Measurements from ENCODE around the gene SPTBN2. TPM values are rescaled to one million over a fixed set of nuclear protein-coding genes. Genes with fewer than 3 reads are reported as not detected.

SPTBN2 gene
- total RNA-seq, 2 experiments from 2014 or later = not detected

GRCh38 chr11:66689661-66690590, 39.1 kb downstream of the SPTBN2 start:
- H3K4me1 ChIP-seq (ENCODE audit: insufficient read depth, low read length) = no peaks in the 10 kb centered on the region
- no peak overlapping the region for H3K27ac ChIP-seq (ENCODE audit: low read depth in 1 of 2, low read length in 2 of 2)
- H3K9me3 Mint-ChIP-seq = no peaks in the 10 kb centered on the region
- intact Hi-C loops (cut with DNase I, micrococcal nuclease) = loop anchor here in 1 of 2 experiments (5.0 kb wide), 1 partner anchor 382 kb away; no protein-coding TSS in a partner anchor
- H3K4me3 ChIP-seq (ENCODE audit: low read length) = no peak overlapping the region
- H3K36me3 Mint-ChIP-seq (ENCODE audit: low read depth) = no peaks in the 10 kb centered on the region
- no peaks in the 10 kb centered on the region for H3K9me3 ChIP-seq (ENCODE audit: control insufficient read depth in 1 of 2, insufficient read depth in 1 of 2, low read length in 2 of 2)
- ChIA-PET POLR2A (interaction anchor here (0.6 kb wide), 1 partner anchor 98 kb away, joined by 3 read pairs; no protein-coding TSS in a partner anchor), CTCF (no interaction called here)
- ATAC-seq (ENCODE audit: poor library complexity) (no peak), DNase-seq (no peak)
- H3K4me1 Mint-ChIP-seq (ENCODE audit: low read depth) = no peaks in the 10 kb centered on the region
- no peak overlapping the region for H3K4me3 Mint-ChIP-seq
- H3K27ac Mint-ChIP-seq = no peak overlapping the region
- no peaks in the 10 kb centered on the region for H3K27me3 Mint-ChIP-seq
- no peak for TF ChIP-seq CTCF (IDR thresholded peaks at IDR 0.05)
- no peaks in the 10 kb centered on the region for H3K27me3 ChIP-seq (ENCODE audit: control insufficient read depth in 1 of 2, insufficient read depth in 2 of 2, low read length in 2 of 2)
- no peaks in the 10 kb centered on the region for H3K36me3 ChIP-seq (ENCODE audit: insufficient read depth, low read length)

GRCh38 chr11:66688561-66689534, 40.2 kb downstream of the SPTBN2 start:
- H3K9me3 Mint-ChIP-seq = no peaks in the 10 kb centered on the region
- intact Hi-C loops (cut with DNase I, micrococcal nuclease) = no loop called here
- DNase-seq (no peak), ATAC-seq (ENCODE audit: poor library complexity) (no peak)
- Histone ChIP-seq H3K4me3 (ENCODE audit: low read length) (no peak overlapping the region), H3K36me3 (ENCODE audit: insufficient read depth, low read length) (no peaks in the 10 kb centered on the region), H3K9me3 (ENCODE audit: control insufficient read depth in 1 of 2, insufficient read depth in 1 of 2, low read length in 2 of 2) (no peaks in the 10 kb centered on the region), H3K27me3 (ENCODE audit: control insufficient read depth in 1 of 2, insufficient read depth in 2 of 2, low read length in 2 of 2) (no peaks in the 10 kb centered on the region), H3K27ac (ENCODE audit: low read depth in 1 of 2, low read length in 2 of 2) (no peak overlapping the region), H3K4me1 (ENCODE audit: insufficient read depth, low read length) (no peaks in the 10 kb centered on the region)
- POLR2A ChIA-PET = interaction anchor here (0.6 kb wide), 1 partner anchor 97 kb away, joined by 3 read pairs; no protein-coding TSS in a partner anchor
- H3K27me3 Mint-ChIP-seq = no peaks in the 10 kb centered on the region
- no peak overlapping the region for H3K27ac Mint-ChIP-seq
- CTCF ChIA-PET = no interaction called here
- H3K4me1 Mint-ChIP-seq (ENCODE audit: low read depth) = no peaks in the 10 kb centered on the region
- no peaks in the 10 kb centered on the region for H3K36me3 Mint-ChIP-seq (ENCODE audit: low read depth)
- no peak for TF ChIP-seq CTCF (IDR thresholded peaks at IDR 0.05)
- no peak overlapping the region for H3K4me3 Mint-ChIP-seq

- DNase-seq (no peak), ATAC-seq (ENCODE audit: poor library complexity) (no peak)
- H3K4me3 Mint-ChIP-seq = no peak overlapping the region
- TF ChIP-seq CTCF (IDR thresholded peaks at IDR 0.05) = no peak
- no peaks in the 10 kb centered on the region for H3K36me3 Mint-ChIP-seq (ENCODE audit: low read depth)
- Histone ChIP-seq H3K27me3 (ENCODE audit: control insufficient read depth in 1 of 2, insufficient read depth in 2 of 2, low read length in 2 of 2) (no peaks in the 10 kb centered on the region), H3K4me3 (ENCODE audit: low read length) (no peak overlapping the region), H3K9me3 (ENCODE audit: control insufficient read depth in 1 of 2, insufficient read depth in 1 of 2, low read length in 2 of 2) (no peaks in the 10 kb centered on the region), H3K36me3 (ENCODE audit: insufficient read depth, low read length) (no peaks in the 10 kb centered on the region), H3K27ac (ENCODE audit: low read depth in 1 of 2, low read length in 2 of 2) (no peak overlapping the region), H3K4me1 (ENCODE audit: insufficient read depth, low read length) (no peaks in the 10 kb centered on the region)
- no peaks in the 10 kb centered on the region for H3K4me1 Mint-ChIP-seq (ENCODE audit: low read depth)
- no peaks in the 10 kb centered on the region for H3K27me3 Mint-ChIP-seq
- H3K27ac Mint-ChIP-seq = no peak overlapping the region
- intact Hi-C loops (cut with DNase I, micrococcal nuclease) = no loop called here
- H3K9me3 Mint-ChIP-seq = no peaks in the 10 kb centered on the region
- ChIA-PET CTCF (no interaction called here), POLR2A (no interaction called here)
Measured at GRCh38 chr11:66687831-66688281, 41.2 kb downstream of the SPTBN2 start.

All from CD4-positive, alpha-beta T cell (primary cell).